ENCODE measurements around the gene CFAP20. TPM values are rescaled to one million over a fixed set of nuclear protein-coding genes. Genes with fewer than 3 reads are reported as not detected.

CFAP20 gene
- total and polyA plus RNA-seq, 2 donors from 2014 or later: 22.3 to 33.3 TPM

DNA sequence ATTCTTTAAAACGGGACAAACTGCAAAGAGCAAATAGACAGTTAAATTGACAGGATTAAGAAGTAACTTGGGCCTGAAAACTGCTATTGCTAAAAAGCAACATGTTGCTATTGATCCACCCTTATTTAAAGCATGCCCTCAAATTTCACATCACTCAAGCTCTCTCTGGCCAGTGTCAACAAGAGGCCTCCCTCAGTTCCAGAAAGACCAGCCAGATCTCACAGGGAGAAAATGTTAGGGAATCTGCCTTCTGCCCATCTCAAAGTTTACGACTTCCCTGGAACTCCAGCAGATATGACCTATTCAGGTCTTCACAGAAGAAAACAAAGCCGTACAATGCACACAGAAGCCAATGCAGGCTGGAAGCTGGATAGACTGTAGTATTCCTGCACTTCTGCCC is 8.9 kb downstream of the CFAP20 start:
- peaks cover 5 to 26% (median 15%) of the 10 kb centered on the region in 3 donors for H3K4me1 ChIP-seq (ENCODE audit: control insufficient read depth in 2 of 3, insufficient read depth in 2 of 3, low read depth in 1 of 3, low read length in 3 of 3)
- no peak for FAIRE-seq
- no peaks in the 10 kb centered on the region for H3K27me3 ChIP-seq (ENCODE audit: control insufficient read depth, insufficient read depth, low read length)
- H3K9me3 ChIP-seq (ENCODE audit: control insufficient read depth in 2 of 3, insufficient read depth in 1 of 3, low read length in 3 of 3): no peaks in the 10 kb centered on the region
- H3K36me3 ChIP-seq (ENCODE audit: control insufficient read depth in 2 of 3, insufficient read depth in 3 of 3, low read length in 3 of 3): peaks cover 10 to 14% (median 12%) of the 10 kb centered on the region in 3 donors
- no peak for DNase-seq
- TF ChIP-seq, protein P1, sequence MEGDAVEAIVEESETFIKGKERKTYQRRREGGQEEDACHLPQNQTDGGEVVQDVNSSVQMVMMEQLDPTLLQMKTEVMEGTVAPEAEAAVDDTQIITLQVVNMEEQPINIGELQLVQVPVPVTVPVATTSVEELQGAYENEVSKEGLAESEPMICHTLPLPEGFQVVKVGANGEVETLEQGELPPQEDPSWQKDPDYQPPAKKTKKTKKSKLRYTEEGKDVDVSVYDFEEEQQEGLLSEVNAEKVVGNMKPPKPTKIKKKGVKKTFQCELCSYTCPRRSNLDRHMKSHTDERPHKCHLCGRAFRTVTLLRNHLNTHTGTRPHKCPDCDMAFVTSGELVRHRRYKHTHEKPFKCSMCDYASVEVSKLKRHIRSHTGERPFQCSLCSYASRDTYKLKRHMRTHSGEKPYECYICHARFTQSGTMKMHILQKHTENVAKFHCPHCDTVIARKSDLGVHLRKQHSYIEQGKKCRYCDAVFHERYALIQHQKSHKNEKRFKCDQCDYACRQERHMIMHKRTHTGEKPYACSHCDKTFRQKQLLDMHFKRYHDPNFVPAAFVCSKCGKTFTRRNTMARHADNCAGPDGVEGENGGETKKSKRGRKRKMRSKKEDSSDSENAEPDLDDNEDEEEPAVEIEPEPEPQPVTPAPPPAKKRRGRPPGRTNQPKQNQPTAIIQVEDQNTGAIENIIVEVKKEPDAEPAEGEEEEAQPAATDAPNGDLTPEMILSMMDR (IDR thresholded peaks at IDR 0.05; ENCODE audit: borderline replicate concordance, extremely low read depth, insufficient read depth): no peak
- no peak overlapping the region for H3K4me3 ChIP-seq (ENCODE audit: low read length in 3 of 3)
- no peak overlapping the region for H3K27ac ChIP-seq (ENCODE audit: low read depth in 2 of 2, low read length in 2 of 2)
- intact Hi-C loops (cut with DNase I): loop anchor here (10.0 kb wide), 1 partner anchor 95 kb away; the partner anchor contains the start of gene MMP15
- H3K9ac ChIP-seq (ENCODE audit: low read length in 3 of 3): no peak overlapping the region

DNA sequence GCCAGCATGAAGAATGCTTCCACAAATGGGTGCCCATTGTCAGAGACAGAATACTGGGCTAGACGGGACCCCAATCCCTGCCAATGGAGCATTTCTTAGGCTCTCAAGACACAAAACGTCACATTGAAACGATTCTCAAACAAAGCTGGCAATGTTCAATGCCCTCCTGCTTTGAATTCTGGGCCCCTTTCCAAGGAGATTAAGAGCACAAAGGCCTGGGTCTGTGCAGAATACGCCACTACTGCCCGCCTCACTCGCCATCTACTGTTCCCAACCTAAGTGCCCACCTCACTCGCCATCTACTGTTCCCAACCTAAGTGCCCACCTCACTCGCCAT is 9.7 kb downstream of the CFAP20 start:
- Histone ChIP-seq H3K9me3 (ENCODE audit: control insufficient read depth in 2 of 3, insufficient read depth in 1 of 3, low read length in 3 of 3) (no peaks in the 10 kb centered on the region), H3K27me3 (ENCODE audit: control insufficient read depth, insufficient read depth, low read length) (no peaks in the 10 kb centered on the region), H3K4me1 (ENCODE audit: control insufficient read depth in 2 of 3, insufficient read depth in 2 of 3, low read depth in 1 of 3, low read length in 3 of 3) (peaks cover 5 to 25% (median 17%) of the 10 kb centered on the region in 3 donors), H3K4me3 (ENCODE audit: low read length in 3 of 3) (no peak overlapping the region), H3K36me3 (ENCODE audit: control insufficient read depth in 2 of 3, insufficient read depth in 3 of 3, low read length in 3 of 3) (peaks cover 15 to 21% (median 19%) of the 10 kb centered on the region in 3 donors), H3K9ac (ENCODE audit: low read length in 3 of 3) (no peak overlapping the region), H3K27ac (ENCODE audit: low read depth in 2 of 2, low read length in 2 of 2) (no peak overlapping the region)
- TF ChIP-seq, protein P1 (IDR thresholded peaks at IDR 0.05; ENCODE audit: borderline replicate concordance, extremely low read depth, insufficient read depth): no peak
- no peak for FAIRE-seq
- intact Hi-C loops (cut with DNase I): no loop called here
- peak in 1 of 5 donors; percentile 9 for DNase-seq

DNA sequence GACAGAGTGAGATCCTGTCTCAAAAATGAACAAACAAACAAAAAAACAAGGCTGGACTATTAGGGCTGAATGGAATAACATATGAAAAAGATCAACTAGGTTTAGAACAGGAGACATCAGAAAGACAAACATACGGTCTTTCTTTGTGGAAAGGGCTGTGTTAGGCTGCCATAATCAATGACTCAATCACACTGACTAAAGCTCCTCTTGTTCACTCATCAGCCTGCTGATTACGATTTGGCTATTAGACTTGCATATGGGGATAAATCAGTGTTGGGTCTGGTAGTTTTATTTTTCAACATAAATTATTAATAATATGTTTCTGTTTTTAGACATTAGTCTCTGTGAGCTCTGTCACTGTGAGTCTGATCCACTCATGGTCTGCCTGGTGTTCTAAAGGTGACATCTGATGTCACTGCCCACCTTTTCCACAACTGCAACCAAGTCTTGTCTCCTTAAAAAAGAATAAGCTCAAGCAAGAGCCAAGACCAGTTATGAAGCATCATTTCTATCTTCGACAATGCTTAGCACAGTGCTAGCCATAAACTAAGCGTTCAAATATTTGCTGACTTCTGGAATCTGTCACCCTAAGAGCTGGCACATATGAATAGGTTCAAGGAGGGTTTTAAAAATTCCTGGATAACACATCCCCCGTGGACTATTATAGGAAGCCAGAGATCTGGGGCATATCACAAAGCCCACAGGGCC is 10.2 kb downstream of the CFAP20 start:
- Histone ChIP-seq H3K4me3 (ENCODE audit: low read length in 3 of 3) (no peak overlapping the region), H3K9ac (ENCODE audit: low read length in 3 of 3) (no peak overlapping the region), H3K36me3 (ENCODE audit: control insufficient read depth in 2 of 3, insufficient read depth in 3 of 3, low read length in 3 of 3) (peaks cover 16 to 23% (median 21%) of the 10 kb centered on the region in 3 donors), H3K27ac (ENCODE audit: low read depth in 2 of 2, low read length in 2 of 2) (no peak overlapping the region), H3K4me1 (ENCODE audit: control insufficient read depth in 2 of 3, insufficient read depth in 2 of 3, low read depth in 1 of 3, low read length in 3 of 3) (peaks cover 5 to 20% (median 17%) of the 10 kb centered on the region in 3 donors), H3K9me3 (ENCODE audit: control insufficient read depth in 2 of 3, insufficient read depth in 1 of 3, low read length in 3 of 3) (no peaks in the 10 kb centered on the region), H3K27me3 (ENCODE audit: control insufficient read depth, insufficient read depth, low read length) (no peaks in the 10 kb centered on the region)
- intact Hi-C loops (cut with DNase I): no loop called here
- FAIRE-seq (no peak), DNase-seq (peak in 1 of 5 donors; percentile 4)
- TF ChIP-seq, protein P1 (IDR thresholded peaks at IDR 0.05; ENCODE audit: borderline replicate concordance, extremely low read depth, insufficient read depth): no peak

All from kidney (tissue), 14 donors.